ENCODE data around the gene RHBDD3. TPM values are rescaled to one million over a fixed set of nuclear protein-coding genes. Genes with fewer than 3 reads are reported as not detected.
"Not testable (repeated sequence)": the region's sequence is repeated elsewhere in the genome, so short reads cannot be mapped to it uniquely, and the experiment has no call there.

RHBDD3 gene
- total and polyA plus RNA-seq, 12 donors = 7.0 to 25.8 (median 12.6) TPM

GRCh38 chr22:29251981-29252911 is 15.5 kb downstream of the RHBDD3 start:
- intact Hi-C loops (cut with DNase I) = loop anchor here in 2 of 10 donors (10.0 kb wide), 3 partner anchors 147 to 527 kb away; no protein-coding TSS in a partner anchor
- Histone ChIP-seq H3K27me3 (no peaks in the 10 kb centered on the region), H3K4me1 (no peaks in the 10 kb centered on the region), H3K4me3 (no peak overlapping the region), H3K9me3 (no peaks in the 10 kb centered on the region), H3K27ac (no peak overlapping the region), H3K36me3 (no peaks in the 10 kb centered on the region)
- DNase-seq (no peak), ATAC-seq (no peak)
- WGBS, 2 donors = 91% methylated on average over 10 of the region's 10 CpGs
- TF ChIP-seq CTCF (IDR thresholded peaks at IDR 0.05) = no peak

- TF ChIP-seq CTCF (IDR thresholded peaks at IDR 0.05) = no peak
- ATAC-seq (no peak), DNase-seq (no peak)
- intact Hi-C loops (cut with DNase I) = loop anchor here in 2 of 10 donors (10.0 kb wide), 3 partner anchors 146 to 526 kb away; no protein-coding TSS in a partner anchor
- H3K9me3 ChIP-seq = no peaks in the 10 kb centered on the region
- H3K27ac ChIP-seq = no peak overlapping the region
- no peaks in the 10 kb centered on the region for H3K4me1 ChIP-seq
- WGBS, 2 donors = 92 to 95% methylated on average over 5 of the region's 5 CpGs
- no peaks in the 10 kb centered on the region for H3K27me3 ChIP-seq
- no peaks in the 10 kb centered on the region for H3K36me3 ChIP-seq
- H3K4me3 ChIP-seq = no peak overlapping the region
Measured at GRCh38 chr22:29251265-29251664, 16.5 kb downstream of the RHBDD3 start.

GRCh38 chr22:29247891-29248290 is 19.9 kb downstream of the RHBDD3 start:
- H3K4me1 ChIP-seq, H3K9me3 ChIP-seq, H3K27ac ChIP-seq, ATAC-seq, H3K4me3 ChIP-seq, H3K27me3 ChIP-seq, DNase-seq, H3K36me3 ChIP-seq: not testable (repeated sequence)
- 94 to 98% methylated on average over 10 of the region's 10 CpGs for WGBS, 2 donors
- intact Hi-C loops (cut with DNase I) = loop anchor here in 8 of 10 donors (5.0 to 10.0 kb wide), 7 partner anchors 41 to 643 kb away; partner anchors contain the start of gene EMID1 (in 1 of the 8)

- H3K4me1 ChIP-seq = peaks cover 0 to 7% (median 0%) of the 10 kb centered on the region in 9 donors
- TF ChIP-seq CTCF (IDR thresholded peaks at IDR 0.05) = peak; percentile 94 to 98 (median 97)
- no peak overlapping the region for H3K27ac ChIP-seq
- H3K4me3 ChIP-seq = no peak overlapping the region
- no peaks in the 10 kb centered on the region for H3K27me3 ChIP-seq
- H3K9me3 ChIP-seq = peaks cover 0 to 18% (median 6%) of the 10 kb centered on the region in 11 donors
- ATAC-seq = peak; percentile 75 to 94 (median 92)
- DNase-seq = peak; percentile 58 to 62
- H3K36me3 ChIP-seq = no peaks in the 10 kb centered on the region
- WGBS, 2 donors = 43 to 45% methylated on average over 11 of the region's 11 CpGs
- intact Hi-C loops (cut with DNase I) = loop anchor here in 8 of 10 donors (1.0 to 10.0 kb wide), 9 partner anchors 39 to 641 kb away; partner anchors contain the start of gene EMID1 (in 1 of the 8)
Measured at GRCh38 chr22:29245626-29246385, 22.0 kb downstream of the RHBDD3 start.

All from heart right ventricle (tissue), 16 donors.